ENCODE results near the gene GNPTAB.

GRCh38 chr12:101703487-101703886 is 127.3 kb downstream of the GNPTAB start:
- TF ChIP-seq SUZ12 (IDR thresholded peaks at IDR 0.05; ENCODE audit: extremely low read depth, insufficient read depth, insufficient read length) (no peak), YY1 (IDR thresholded peaks at IDR 0.05; ENCODE audit: insufficient read depth, insufficient read length) (no peak)

Data from NT2/D1 (cell line).